CD14-positive monocyte (primary cell): ENCODE results near the gene XRN1. TPM values are rescaled to one million over a fixed set of nuclear protein-coding genes. Genes with fewer than 3 reads are reported as not detected.

Experiments used
- DNase-seq, 3 donors: peaks; one replicate each; pipeline ENCODE4 v3.0.0-alpha.2; 2011 to 2022
- H2AFZ ChIP-seq: 2 replicates; pipeline ENCODE4 v1.6.0; 2012; ENCODE audit warnings: mild to moderate bottlenecking, low read depth, low read length, inconsistent platforms; ENCODE audit not compliant: insufficient read depth, poor library complexity, severe bottlenecking
- H3K27ac ChIP-seq, 2 donors: 1 replicate in 1 of 2; 2 replicates in 1 of 2; pipeline ENCODE4 v1.5.1; 2012 to 2013; ENCODE audit warnings: low read length in 2 of 2, control low read depth in 1 of 2, inconsistent platforms in 1 of 2, low read depth in 1 of 2, mild to moderate bottlenecking in 1 of 2
- H3K27me3 ChIP-seq, 2 donors: one replicate each; pipeline versions ENCODE4 v1.6.0 to v1.6.1; 2011 to 2013; ENCODE audit warnings: low read length in 2 of 2; ENCODE audit not compliant: control insufficient read depth in 2 of 2, insufficient read depth in 2 of 2
- H3K36me3 ChIP-seq, 2 donors: replicated peaks in 1 of 2; 1 replicate in 1 of 2; 2 replicates in 1 of 2; pipeline versions ENCODE4 v1.5.1 to v1.6.1; 2012 to 2013; ENCODE audit warnings: low read length in 2 of 2, control low read depth in 1 of 2, inconsistent platforms in 1 of 2, mild to moderate bottlenecking in 1 of 2; ENCODE audit not compliant: insufficient read depth in 2 of 2, control insufficient read depth in 1 of 2
- H3K4me1 ChIP-seq, 2 donors: 1 replicate in 1 of 2; 2 replicates in 1 of 2; pipeline versions ENCODE4 v1.5.1 to v1.6.1; 2012 to 2013; ENCODE audit warnings: low read length in 2 of 2, control low read depth in 1 of 2, inconsistent platforms in 1 of 2, mild to moderate bottlenecking in 1 of 2, moderate library complexity in 1 of 2; ENCODE audit not compliant: insufficient read depth in 2 of 2, control insufficient read depth in 1 of 2
- H3K4me2 ChIP-seq: replicated peaks from 2 replicates; pipeline ENCODE3; 2012; ENCODE audit warnings: low read length, moderate library complexity, mild to moderate bottlenecking; ENCODE audit not compliant: poor library complexity, severe bottlenecking; ENCODE audit errors: extremely low read depth
- H3K4me3 ChIP-seq, 3 experiments: fragments of 200-600 bp in 1 of 3; sonication (generic) in 1 of 3; replicated peaks in 1 of 3; 1 replicate in 2 of 3; 2 replicates in 1 of 3; pipeline ENCODE4 v1.5.1; 2011 to 2013; ENCODE audit warnings: low read length in 3 of 3, mild to moderate bottlenecking in 3 of 3, control low read depth in 2 of 3, low read depth in 2 of 3, inconsistent platforms in 1 of 3, moderate library complexity in 1 of 3
- H3K79me2 ChIP-seq: 2 replicates; pipeline ENCODE4 v1.6.0; 2012; ENCODE audit warnings: mild to moderate bottlenecking, control low read depth, inconsistent platforms, low read length, moderate library complexity; ENCODE audit not compliant: insufficient read depth
- H3K9ac ChIP-seq: 2 replicates; pipeline ENCODE4 v1.6.0; 2017; ENCODE audit warnings: low read length, mild to moderate bottlenecking; ENCODE audit not compliant: insufficient read depth, poor library complexity, severe bottlenecking
- H3K9me3 ChIP-seq, 2 donors: replicated peaks in 1 of 2; 1 replicate in 1 of 2; 2 replicates in 1 of 2; pipeline versions ENCODE4 v1.5.1 to v1.6.1; 2012 to 2013; ENCODE audit warnings: low read length in 2 of 2, control low read depth in 1 of 2; ENCODE audit not compliant: control insufficient read depth in 1 of 2, insufficient read depth in 1 of 2
- H4K20me1 ChIP-seq: 2 replicates; pipeline ENCODE4 v1.6.0; 2012; ENCODE audit warnings: mild to moderate bottlenecking, low read length, control low read depth, moderate library complexity; ENCODE audit not compliant: insufficient read depth
- H3K27ac Mint-ChIP-seq, 7 donors: one replicate each; pipeline ENCODE4 v1.8.0; 2020; ENCODE audit warnings: mild to moderate bottlenecking in 7 of 7, mixed read lengths in 7 of 7, moderate library complexity in 6 of 7, inconsistent platforms in 2 of 7
- H3K27me3 Mint-ChIP-seq, 3 donors: one replicate each; pipeline ENCODE4 v1.8.0; 2021 to 2022; ENCODE audit warnings: low read depth in 3 of 3, mild to moderate bottlenecking in 3 of 3, mixed read lengths in 3 of 3, moderate library complexity in 3 of 3, inconsistent platforms in 1 of 3
- H3K36me3 Mint-ChIP-seq, 2 donors: one replicate each; pipeline ENCODE4 v1.8.0; 2020; ENCODE audit warnings: mixed read lengths in 2 of 2, inconsistent platforms in 1 of 2, mild to moderate bottlenecking in 1 of 2
- H3K4me1 Mint-ChIP-seq: one replicate; pipeline ENCODE4 v1.8.0; 2020; ENCODE audit warnings: mild to moderate bottlenecking, mixed read lengths
- H3K4me3 Mint-ChIP-seq, 2 donors: one replicate each; pipeline ENCODE4 v1.8.0; 2020; ENCODE audit warnings: mild to moderate bottlenecking in 2 of 2, mixed read lengths in 2 of 2, moderate library complexity in 1 of 2
- H3K9me3 Mint-ChIP-seq, 7 donors: one replicate each; pipeline ENCODE4 v1.8.0; 2020 to 2022; ENCODE audit warnings: mixed read lengths in 7 of 7, mild to moderate bottlenecking in 6 of 7, moderate library complexity in 6 of 7, inconsistent platforms in 2 of 7
- CTCF ChIP-seq: fragments of 200-600 bp; IDR thresholded peaks from one replicate; pipeline ENCODE4 v1.8.0; 2022; ENCODE audit warnings: antibody characterized with exemption, mild to moderate bottlenecking
- WGBS: methylation state at CpG from one replicate; pipeline ENCODE4 v1.1.5; 2013; ENCODE audit warnings: missing lambda C conversion rate; ENCODE audit not compliant: insufficient coverage; 5-methylcytosine and 5-hydroxymethylcytosine counted together
- intact Hi-C, 2 donors: fragments of 100-400 bp; cut with micrococcal nuclease; formaldehyde crosslinking; loops; one replicate each; pipeline versions ENCODE4 v1.15.0 to v1.15.1; 2023
- polyA plus RNA-seq, 3 donors: library from polyadenylated mRNA; depleted of rRNA in 1 of 3; unstranded in 2 of 3; stranded (reverse) in 1 of 3; fragments of 300-500 nt in 2 of 3; fragments of >200 nt in 1 of 3; fragmentation: Illumina TruSeq in 2 of 3; gene quantifications; 1 replicate in 2 of 3; 2 replicates in 1 of 3; pipeline ENCODE4 v1.2.3, GENCODE V29; 2012 to 2021

Gene XRN1
- polyA plus RNA-seq, 3 donors = 8.6 to 47.9 (median 24.3) TPM

GRCh38 chr3:142484912-142485435, 37.1 kb upstream of the XRN1 start:
- 100% methylated on average over 1 of the region's 4 CpGs for WGBS
- Histone ChIP-seq H3K4me3 (no peak overlapping the region), H3K4me1 (no peaks in the 10 kb centered on the region), H4K20me1 (no peaks in the 10 kb centered on the region), H3K36me3 (peaks cover 72 to 92% of the 10 kb centered on the region in 2 donors), H3K9ac (no peak overlapping the region), H3K79me2 (no peaks in the 10 kb centered on the region), H2AFZ (no peak overlapping the region), H3K9me3 (peaks cover 27 to 29% of the 10 kb centered on the region in 2 donors), H3K27me3 (no peaks in the 10 kb centered on the region), H3K27ac (no peak overlapping the region), H3K4me2 (no peak overlapping the region)
- Mint-ChIP-seq H3K36me3 (peaks cover 71 to 91% of the 10 kb centered on the region in 2 donors), H3K27me3 (peaks cover 0 to 2% (median 0%) of the 10 kb centered on the region in 3 donors), H3K4me1 (no peaks in the 10 kb centered on the region), H3K4me3 (no peak overlapping the region), H3K27ac (no peak overlapping the region), H3K9me3 (peaks cover 14 to 40% (median 29%) of the 10 kb centered on the region in 7 donors)
- no peak for TF ChIP-seq CTCF
- no peak for DNase-seq
- intact Hi-C loops = no loop called here

GRCh38 chr3:142481196-142481595, 33.4 kb upstream of the XRN1 start:
- H3K36me3 Mint-ChIP-seq = peaks cover 48 to 61% of the 10 kb centered on the region in 2 donors
- no peaks in the 10 kb centered on the region for H3K79me2 ChIP-seq
- H2AFZ ChIP-seq = no peak overlapping the region
- H3K9ac ChIP-seq = no peak overlapping the region
- no peaks in the 10 kb centered on the region for H4K20me1 ChIP-seq
- no peak overlapping the region for H3K27ac ChIP-seq
- H3K4me2 ChIP-seq = no peak overlapping the region
- no peaks in the 10 kb centered on the region for H3K4me1 ChIP-seq
- H3K27ac Mint-ChIP-seq = no peak overlapping the region
- DNase-seq = no peak
- TF ChIP-seq CTCF = no peak
- no peak overlapping the region for H3K4me3 ChIP-seq
- H3K9me3 ChIP-seq = peaks cover 27 to 29% of the 10 kb centered on the region in 2 donors
- no peak overlapping the region for H3K4me3 Mint-ChIP-seq
- peaks cover 48 to 59% of the 10 kb centered on the region in 2 donors for H3K36me3 ChIP-seq
- H3K9me3 Mint-ChIP-seq = peaks cover 32 to 54% (median 43%) of the 10 kb centered on the region in 7 donors
- no peaks in the 10 kb centered on the region for H3K4me1 Mint-ChIP-seq
- H3K27me3 ChIP-seq = no peaks in the 10 kb centered on the region
- H3K27me3 Mint-ChIP-seq = no peaks in the 10 kb centered on the region
- intact Hi-C loops = no loop called here
- no CpG with 5 or more reads among the region's 2 CpGs for WGBS
